Lung (tissue), 12 donors: Measurements from ENCODE around the gene CDK5R1. TPM values are rescaled to one million over a fixed set of nuclear protein-coding genes. Genes with fewer than 3 reads are reported as not detected.

Experiments
- ATAC-seq: fragments of 200-7000 bp; cut with Tn5 transposase; one replicate; pipeline ENCODE4 v1.9.1; 2020; ENCODE audit warnings: moderate number of reproducible peaks; ENCODE audit not compliant: insufficient read depth, low FRiP score
- DNase-seq, 3 donors: peaks; one replicate each; pipeline ENCODE4 v3.0.0-alpha.2; 2013 to 2017
- H3K27ac ChIP-seq, 2 donors: one replicate each; pipeline ENCODE4 v1.5.1; 2013; ENCODE audit warnings: mild to moderate bottlenecking in 2 of 2, moderate library complexity in 2 of 2, control low read depth in 1 of 2, inconsistent platforms in 1 of 2, low read depth in 1 of 2, low read length in 1 of 2
- H3K27me3 ChIP-seq, 3 donors: one replicate each; pipeline ENCODE4 v1.5.1; 2013; ENCODE audit warnings: low read length in 2 of 3; ENCODE audit not compliant: control insufficient read depth in 3 of 3, insufficient read depth in 3 of 3
- H3K36me3 ChIP-seq, 4 donors: one replicate each; pipeline ENCODE4 v1.5.1; 2013; ENCODE audit warnings: low read length in 4 of 4, mild to moderate bottlenecking in 1 of 4, moderate library complexity in 1 of 4; ENCODE audit not compliant: control insufficient read depth in 4 of 4, insufficient read depth in 4 of 4
- H3K4me1 ChIP-seq, 5 donors: one replicate each; pipeline ENCODE4 v1.5.1; 2013; ENCODE audit warnings: low read length in 5 of 5, mild to moderate bottlenecking in 2 of 5, moderate library complexity in 1 of 5; ENCODE audit not compliant: control insufficient read depth in 5 of 5, insufficient read depth in 5 of 5
- H3K4me3 ChIP-seq: one replicate; pipeline ENCODE4 v1.5.1; 2013; ENCODE audit warnings: mild to moderate bottlenecking, control low read depth, moderate library complexity
- H3K9ac ChIP-seq, 2 donors: one replicate each; pipeline ENCODE4 v1.5.1; 2013; ENCODE audit warnings: low read length in 2 of 2, control low read depth in 1 of 2; ENCODE audit not compliant: insufficient read depth in 1 of 2
- H3K9me3 ChIP-seq, 4 donors: one replicate each; pipeline ENCODE4 v1.5.1; 2013; ENCODE audit warnings: low read length in 3 of 4, mild to moderate bottlenecking in 1 of 4, moderate library complexity in 1 of 4; ENCODE audit not compliant: control insufficient read depth in 4 of 4, insufficient read depth in 3 of 4
- CTCF ChIP-seq: IDR thresholded peaks from 2 replicates; pipeline ENCODE4 v1.5.1; 2012; ENCODE audit warnings: mild to moderate bottlenecking; ENCODE audit errors: control extremely low read depth, extremely low read depth
- WGBS, 2 donors: extraction: QIAGEN DNeasy Blood & Tissue Kit; methylation state at CpG; one replicate each; pipeline ENCODE4 v1.1.7; 2013; 5-methylcytosine and 5-hydroxymethylcytosine counted together
- polyA plus RNA-seq, 2 donors: library from polyadenylated mRNA; stranded (reverse); fragments of 200-250 nt; gene quantifications; one replicate each; pipeline ENCODE4 v1.2.1, GENCODE V29; 2013
- total RNA-seq, 2 donors: library from RNA; depleted of rRNA in 1 of 2; stranded (reverse); fragments of >200 nt in 1 of 2; gene quantifications; one replicate each; pipeline ENCODE4 v1.2.1, GENCODE V29; 2014 to 2021
- donor health status: control.
- donor health status: control.
- donor health status: Bipolar disorder and iron deficiency.
- donor health status: healthy.
- donor health status: DM: yes; HTN: yes; CAD: no.

The CDK5R1 gene
- total and polyA plus RNA-seq, 4 donors: 0.41 to 2.2 (median 1.4) TPM

GRCh38 chr17:32525122-32525521 is 38.3 kb downstream of the CDK5R1 start:
- WGBS, 2 donors: 27 to 50% methylated on average over 4 of the region's 4 CpGs
- H3K4me1 ChIP-seq: peaks cover 0 to 4% (median 2%) of the 10 kb centered on the region in 5 donors
- no peaks in the 10 kb centered on the region for H3K9me3 ChIP-seq
- no peak overlapping the region for H3K27ac ChIP-seq
- DNase-seq: no peak
- no peaks in the 10 kb centered on the region for H3K27me3 ChIP-seq
- peaks cover 0 to 6% (median 0%) of the 10 kb centered on the region in 4 donors for H3K36me3 ChIP-seq
- no peak for ATAC-seq
- no peak for TF ChIP-seq CTCF
- no peak overlapping the region for H3K9ac ChIP-seq
- no peak overlapping the region for H3K4me3 ChIP-seq

- Histone ChIP-seq H3K27me3 (no peaks in the 10 kb centered on the region), H3K9me3 (no peaks in the 10 kb centered on the region), H3K36me3 (peaks cover 0 to 6% (median 0%) of the 10 kb centered on the region in 4 donors), H3K4me3 (no peak overlapping the region), H3K4me1 (no peaks in the 10 kb centered on the region), H3K9ac (no peak overlapping the region), H3K27ac (no peak overlapping the region)
- DNase-seq: no peak
- no peak for ATAC-seq
- TF ChIP-seq CTCF: no peak
- WGBS, 2 donors: 95 to 97% methylated on average over 4 of the region's 4 CpGs
Observed at GRCh38 chr17:32527146-32527545, 40.4 kb downstream of the CDK5R1 start.

GRCh38 chr17:32528825-32529224 is 42.0 kb downstream of the CDK5R1 start:
- TF ChIP-seq CTCF: no peak
- H3K4me1 ChIP-seq: no peaks in the 10 kb centered on the region
- H3K4me3 ChIP-seq: no peak overlapping the region
- no peak overlapping the region for H3K27ac ChIP-seq
- H3K9ac ChIP-seq: no peak overlapping the region
- WGBS, 2 donors: 76 to 80% methylated on average over 7 of the region's 7 CpGs
- DNase-seq (no peak), ATAC-seq (no peak)
- peaks cover 0 to 6% (median 0%) of the 10 kb centered on the region in 4 donors for H3K36me3 ChIP-seq
- H3K9me3 ChIP-seq: no peaks in the 10 kb centered on the region
- no peaks in the 10 kb centered on the region for H3K27me3 ChIP-seq

- no peak for DNase-seq
- peaks cover 0 to 6% (median 0%) of the 10 kb centered on the region in 4 donors for H3K36me3 ChIP-seq
- 71 to 85% methylated on average over 10 of the region's 10 CpGs for WGBS, 2 donors
- no peaks in the 10 kb centered on the region for H3K9me3 ChIP-seq
- no peak overlapping the region for H3K9ac ChIP-seq
- no peak overlapping the region for H3K27ac ChIP-seq
- peaks cover 0 to under 1% (median 0%) of the 10 kb centered on the region in 5 donors for H3K4me1 ChIP-seq
- TF ChIP-seq CTCF: no peak
- H3K27me3 ChIP-seq: no peaks in the 10 kb centered on the region
- H3K4me3 ChIP-seq: no peak overlapping the region
- no peak for ATAC-seq
Observed at GRCh38 chr17:32529604-32530003, 42.8 kb downstream of the CDK5R1 start.
